NB4 (cell line): Measurements from ENCODE around the gene SLC26A2.

ENCODE experiments used
- MYC ChIP-seq: IDR thresholded peaks from 2 replicates; pipeline ENCODE4 v1.6.1; 2011; ENCODE audit warnings: low read depth, low read length
- POLR2A ChIP-seq: IDR thresholded peaks from 2 replicates; pipeline ENCODE4 v1.6.1; 2011; ENCODE audit warnings: mild to moderate bottlenecking; ENCODE audit not compliant: insufficient read length; ENCODE audit errors: extremely low read depth
- TF ChIP-seq, protein P1 (sequence below): IDR thresholded peaks from one replicate; pipeline ENCODE4 v1.5.1; 2012; ENCODE audit warnings: low read depth, low read length
- TF ChIP-seq, protein P2 (sequence below): IDR thresholded peaks from 2 replicates; pipeline ENCODE4 v1.6.1; 2011; ENCODE audit warnings: low read depth, low read length

DNA sequence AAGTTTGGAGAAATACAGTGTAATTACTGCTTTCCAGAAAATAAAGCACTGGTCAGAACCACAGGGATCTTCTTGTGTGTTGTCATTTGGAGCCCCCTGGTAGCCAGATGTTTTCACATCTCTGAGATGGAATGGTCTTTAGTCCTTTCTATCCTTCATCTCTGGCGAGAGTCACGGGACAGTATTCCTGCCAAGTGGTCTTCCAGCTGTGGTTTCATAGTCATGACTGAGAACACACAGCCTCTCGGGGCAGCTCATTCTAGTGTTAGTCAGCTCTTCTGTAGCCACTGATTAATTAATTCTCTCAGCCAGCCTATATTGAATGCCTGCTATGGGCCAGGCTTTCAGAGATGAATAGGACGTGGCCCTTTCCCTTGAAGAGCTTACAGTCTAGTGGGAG, 74.1 kb downstream of the SLC26A2 start:
- TF ChIP-seq POLR2A: no peak
- TF ChIP-seq, protein P1, sequence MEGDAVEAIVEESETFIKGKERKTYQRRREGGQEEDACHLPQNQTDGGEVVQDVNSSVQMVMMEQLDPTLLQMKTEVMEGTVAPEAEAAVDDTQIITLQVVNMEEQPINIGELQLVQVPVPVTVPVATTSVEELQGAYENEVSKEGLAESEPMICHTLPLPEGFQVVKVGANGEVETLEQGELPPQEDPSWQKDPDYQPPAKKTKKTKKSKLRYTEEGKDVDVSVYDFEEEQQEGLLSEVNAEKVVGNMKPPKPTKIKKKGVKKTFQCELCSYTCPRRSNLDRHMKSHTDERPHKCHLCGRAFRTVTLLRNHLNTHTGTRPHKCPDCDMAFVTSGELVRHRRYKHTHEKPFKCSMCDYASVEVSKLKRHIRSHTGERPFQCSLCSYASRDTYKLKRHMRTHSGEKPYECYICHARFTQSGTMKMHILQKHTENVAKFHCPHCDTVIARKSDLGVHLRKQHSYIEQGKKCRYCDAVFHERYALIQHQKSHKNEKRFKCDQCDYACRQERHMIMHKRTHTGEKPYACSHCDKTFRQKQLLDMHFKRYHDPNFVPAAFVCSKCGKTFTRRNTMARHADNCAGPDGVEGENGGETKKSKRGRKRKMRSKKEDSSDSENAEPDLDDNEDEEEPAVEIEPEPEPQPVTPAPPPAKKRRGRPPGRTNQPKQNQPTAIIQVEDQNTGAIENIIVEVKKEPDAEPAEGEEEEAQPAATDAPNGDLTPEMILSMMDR: no peak
- TF ChIP-seq MYC: no peak
- TF ChIP-seq, protein P2, sequence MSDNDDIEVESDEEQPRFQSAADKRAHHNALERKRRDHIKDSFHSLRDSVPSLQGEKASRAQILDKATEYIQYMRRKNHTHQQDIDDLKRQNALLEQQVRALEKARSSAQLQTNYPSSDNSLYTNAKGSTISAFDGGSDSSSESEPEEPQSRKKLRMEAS: no peak
